ENCODE measurements around the gene CYLD.

CYLD gene

DNA sequence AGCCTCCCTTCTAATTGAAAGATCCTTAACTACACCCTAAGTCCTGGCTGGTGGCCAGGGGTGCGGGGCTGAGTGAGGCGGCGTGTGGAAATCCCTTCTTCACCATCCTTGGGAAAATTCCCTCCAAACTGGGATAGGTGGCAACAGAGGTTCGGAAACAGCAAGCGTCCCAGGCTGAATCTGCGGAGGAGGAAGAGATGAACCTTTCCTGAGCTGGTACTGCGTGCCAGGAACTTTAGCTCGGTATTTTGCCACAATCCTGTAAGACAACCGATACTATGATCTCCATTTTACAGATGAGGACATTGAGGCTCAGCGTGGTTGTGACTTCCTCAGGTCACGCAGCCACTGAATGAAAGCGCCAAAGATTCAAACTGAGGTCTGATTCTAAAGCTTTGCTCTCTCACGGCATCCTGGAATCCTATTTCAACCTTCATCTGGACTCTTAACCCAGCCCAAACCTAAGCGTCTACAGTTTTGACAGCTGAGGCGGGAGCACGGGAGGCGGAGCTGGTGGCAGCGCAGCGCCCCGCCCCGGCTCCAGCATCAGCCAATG, 583 bp upstream of the CYLD start:
- TF ChIP-seq EGR1 (IDR thresholded peaks at IDR 0.05) (no peak), YY1 (IDR thresholded peaks at IDR 0.05; ENCODE audit: low read depth) (no peak)

DNA sequence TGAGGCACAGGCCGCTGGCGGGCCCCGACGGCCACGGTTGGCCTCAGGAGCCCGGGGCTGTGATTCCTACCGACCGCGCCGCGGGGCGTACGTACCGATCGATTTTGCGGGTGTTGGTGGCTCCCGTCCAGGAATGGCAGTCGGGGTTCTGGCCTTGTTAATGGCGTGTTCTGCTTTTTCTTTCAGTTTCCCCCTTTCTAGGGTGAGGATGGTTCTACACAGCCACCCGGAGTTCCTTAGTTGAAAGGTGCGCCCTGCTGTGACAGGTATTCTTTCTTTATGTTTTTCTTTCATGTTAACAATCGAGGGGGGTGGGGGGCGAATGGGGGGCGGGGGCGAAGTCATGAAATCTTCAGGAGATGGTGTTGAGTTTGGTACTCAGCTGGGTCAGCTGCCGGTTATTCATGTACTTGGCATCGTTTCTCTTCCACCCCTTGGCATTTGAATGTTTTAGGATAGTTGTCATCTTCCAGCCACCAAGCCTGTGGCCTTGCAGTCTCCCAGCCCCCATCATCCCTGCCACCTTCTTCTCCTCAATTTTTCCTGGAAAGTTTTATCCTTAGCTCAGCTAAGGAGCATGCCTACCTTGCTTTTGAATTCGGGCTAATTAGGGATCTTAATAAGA, 802 bp downstream of the CYLD start:
- TF ChIP-seq NFIC (IDR thresholded peaks at IDR 0.05) (no peak), CEBPB (IDR thresholded peaks at IDR 0.05) (no peak), YY1 (IDR thresholded peaks at IDR 0.05; ENCODE audit: low read depth) (no peak), RAD21 (IDR thresholded peaks at IDR 0.05; ENCODE audit: low read depth) (no peak), TEAD4 (IDR thresholded peaks at IDR 0.05) (no peak)
- TF ChIP-seq, protein P1, sequence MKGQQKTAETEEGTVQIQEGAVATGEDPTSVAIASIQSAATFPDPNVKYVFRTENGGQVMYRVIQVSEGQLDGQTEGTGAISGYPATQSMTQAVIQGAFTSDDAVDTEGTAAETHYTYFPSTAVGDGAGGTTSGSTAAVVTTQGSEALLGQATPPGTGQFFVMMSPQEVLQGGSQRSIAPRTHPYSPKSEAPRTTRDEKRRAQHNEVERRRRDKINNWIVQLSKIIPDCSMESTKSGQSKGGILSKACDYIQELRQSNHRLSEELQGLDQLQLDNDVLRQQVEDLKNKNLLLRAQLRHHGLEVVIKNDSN (IDR thresholded peaks at IDR 0.05) = no peak
- TF ChIP-seq, protein P2, sequence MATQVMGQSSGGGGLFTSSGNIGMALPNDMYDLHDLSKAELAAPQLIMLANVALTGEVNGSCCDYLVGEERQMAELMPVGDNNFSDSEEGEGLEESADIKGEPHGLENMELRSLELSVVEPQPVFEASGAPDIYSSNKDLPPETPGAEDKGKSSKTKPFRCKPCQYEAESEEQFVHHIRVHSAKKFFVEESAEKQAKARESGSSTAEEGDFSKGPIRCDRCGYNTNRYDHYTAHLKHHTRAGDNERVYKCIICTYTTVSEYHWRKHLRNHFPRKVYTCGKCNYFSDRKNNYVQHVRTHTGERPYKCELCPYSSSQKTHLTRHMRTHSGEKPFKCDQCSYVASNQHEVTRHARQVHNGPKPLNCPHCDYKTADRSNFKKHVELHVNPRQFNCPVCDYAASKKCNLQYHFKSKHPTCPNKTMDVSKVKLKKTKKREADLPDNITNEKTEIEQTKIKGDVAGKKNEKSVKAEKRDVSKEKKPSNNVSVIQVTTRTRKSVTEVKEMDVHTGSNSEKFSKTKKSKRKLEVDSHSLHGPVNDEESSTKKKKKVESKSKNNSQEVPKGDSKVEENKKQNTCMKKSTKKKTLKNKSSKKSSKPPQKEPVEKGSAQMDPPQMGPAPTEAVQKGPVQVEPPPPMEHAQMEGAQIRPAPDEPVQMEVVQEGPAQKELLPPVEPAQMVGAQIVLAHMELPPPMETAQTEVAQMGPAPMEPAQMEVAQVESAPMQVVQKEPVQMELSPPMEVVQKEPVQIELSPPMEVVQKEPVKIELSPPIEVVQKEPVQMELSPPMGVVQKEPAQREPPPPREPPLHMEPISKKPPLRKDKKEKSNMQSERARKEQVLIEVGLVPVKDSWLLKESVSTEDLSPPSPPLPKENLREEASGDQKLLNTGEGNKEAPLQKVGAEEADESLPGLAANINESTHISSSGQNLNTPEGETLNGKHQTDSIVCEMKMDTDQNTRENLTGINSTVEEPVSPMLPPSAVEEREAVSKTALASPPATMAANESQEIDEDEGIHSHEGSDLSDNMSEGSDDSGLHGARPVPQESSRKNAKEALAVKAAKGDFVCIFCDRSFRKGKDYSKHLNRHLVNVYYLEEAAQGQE (IDR thresholded peaks at IDR 0.05; ENCODE audit: low read depth) = no peak
- TF ChIP-seq, protein P3, sequence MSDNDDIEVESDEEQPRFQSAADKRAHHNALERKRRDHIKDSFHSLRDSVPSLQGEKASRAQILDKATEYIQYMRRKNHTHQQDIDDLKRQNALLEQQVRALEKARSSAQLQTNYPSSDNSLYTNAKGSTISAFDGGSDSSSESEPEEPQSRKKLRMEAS (IDR thresholded peaks at IDR 0.05) = no peak

DNA sequence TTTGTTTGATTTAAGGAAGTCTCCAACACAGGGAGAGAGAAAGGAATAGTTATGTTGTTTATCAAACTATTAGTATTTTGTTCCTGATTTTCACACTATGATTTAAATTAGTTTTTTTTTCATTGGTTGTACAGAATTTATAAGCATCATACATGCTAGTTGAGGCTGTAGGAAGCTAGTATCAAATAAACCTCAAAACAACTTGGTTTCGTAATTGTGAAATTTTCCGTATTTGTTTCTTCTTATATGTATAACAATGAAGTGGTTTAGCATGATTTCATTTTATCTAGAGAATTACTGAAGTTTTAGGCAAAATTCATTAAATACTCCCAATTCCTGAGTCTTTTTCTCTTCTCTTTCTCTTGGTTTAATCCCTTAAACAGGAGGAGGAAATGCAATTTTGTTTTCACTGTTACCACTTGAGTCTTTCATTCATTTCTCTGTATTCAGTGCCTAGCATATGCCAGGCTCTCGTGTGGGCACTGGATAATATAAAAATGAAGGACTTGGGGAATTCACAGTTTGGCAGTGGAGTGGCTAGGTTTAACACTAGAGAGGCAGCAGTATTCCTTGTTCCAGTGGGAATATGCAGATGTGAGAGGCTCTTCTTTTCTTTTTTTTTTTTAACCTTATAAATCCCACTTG, 1.8 kb downstream of the CYLD start:
- TF ChIP-seq TAF1 (IDR thresholded peaks at IDR 0.05; ENCODE audit: low read depth) (no peak), CEBPB (IDR thresholded peaks at IDR 0.05) (no peak), EGR1 (IDR thresholded peaks at IDR 0.05) (no peak), FOXM1 (IDR thresholded peaks at IDR 0.05; ENCODE audit: borderline replicate concordance, low read depth) (no peak), CREB1 (IDR thresholded peaks at IDR 0.05; ENCODE audit: low read depth) (no peak), TCF12 (IDR thresholded peaks at IDR 0.05; ENCODE audit: low read depth) (no peak), ZBTB7A (IDR thresholded peaks at IDR 0.05; ENCODE audit: low read depth) (no peak), RAD21 (IDR thresholded peaks at IDR 0.05; ENCODE audit: low read depth) (no peak), YY1 (IDR thresholded peaks at IDR 0.05; ENCODE audit: low read depth) (no peak), EP300 (IDR thresholded peaks at IDR 0.05; ENCODE audit: borderline replicate concordance) (no peak), TEAD4 (IDR thresholded peaks at IDR 0.05) (no peak)
- TF ChIP-seq, protein P3 (IDR thresholded peaks at IDR 0.05) = no peak
- TF ChIP-seq, protein P2 (IDR thresholded peaks at IDR 0.05; ENCODE audit: low read depth) = no peak
- TF ChIP-seq, protein P1 (IDR thresholded peaks at IDR 0.05) = no peak

DNA sequence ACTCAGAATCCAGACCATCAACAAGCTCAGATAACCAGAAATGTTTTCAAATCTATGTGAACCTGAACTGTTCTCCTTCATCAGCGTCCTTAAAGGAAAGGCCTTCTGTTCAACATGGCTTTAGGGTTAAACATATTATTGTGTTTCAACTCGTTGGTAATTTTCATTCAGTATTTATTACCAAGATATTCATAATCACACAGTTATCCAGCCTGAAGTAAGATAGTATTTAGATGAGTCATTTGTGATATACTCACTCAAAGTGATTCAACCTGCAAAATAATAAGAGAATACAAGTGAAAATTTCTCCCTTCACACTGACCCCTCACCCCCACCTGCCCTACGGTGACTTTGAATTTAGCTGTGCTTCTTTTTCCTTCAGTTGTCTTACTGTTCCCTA, 3.0 kb downstream of the CYLD start:
- TF ChIP-seq RAD21 (IDR thresholded peaks at IDR 0.05; ENCODE audit: low read depth) (no peak), TEAD4 (IDR thresholded peaks at IDR 0.05) (no peak), TAF1 (IDR thresholded peaks at IDR 0.05; ENCODE audit: low read depth) (no peak), CEBPB (IDR thresholded peaks at IDR 0.05) (no peak), ZBTB7A (IDR thresholded peaks at IDR 0.05; ENCODE audit: low read depth) (no peak), YY1 (IDR thresholded peaks at IDR 0.05; ENCODE audit: low read depth) (no peak), TCF12 (IDR thresholded peaks at IDR 0.05; ENCODE audit: low read depth) (no peak), EP300 (IDR thresholded peaks at IDR 0.05; ENCODE audit: borderline replicate concordance) (no peak), EGR1 (IDR thresholded peaks at IDR 0.05) (no peak), CREB1 (IDR thresholded peaks at IDR 0.05; ENCODE audit: low read depth) (no peak), NFIC (IDR thresholded peaks at IDR 0.05) (no peak), FOXM1 (IDR thresholded peaks at IDR 0.05; ENCODE audit: borderline replicate concordance, low read depth) (no peak)
- TF ChIP-seq, protein P1 (IDR thresholded peaks at IDR 0.05) = no peak
- TF ChIP-seq, protein P2 (IDR thresholded peaks at IDR 0.05; ENCODE audit: low read depth) = no peak
- TF ChIP-seq, protein P3 (IDR thresholded peaks at IDR 0.05) = no peak
